ENCODE data around the gene CST8.

Gene CST8

DNA sequence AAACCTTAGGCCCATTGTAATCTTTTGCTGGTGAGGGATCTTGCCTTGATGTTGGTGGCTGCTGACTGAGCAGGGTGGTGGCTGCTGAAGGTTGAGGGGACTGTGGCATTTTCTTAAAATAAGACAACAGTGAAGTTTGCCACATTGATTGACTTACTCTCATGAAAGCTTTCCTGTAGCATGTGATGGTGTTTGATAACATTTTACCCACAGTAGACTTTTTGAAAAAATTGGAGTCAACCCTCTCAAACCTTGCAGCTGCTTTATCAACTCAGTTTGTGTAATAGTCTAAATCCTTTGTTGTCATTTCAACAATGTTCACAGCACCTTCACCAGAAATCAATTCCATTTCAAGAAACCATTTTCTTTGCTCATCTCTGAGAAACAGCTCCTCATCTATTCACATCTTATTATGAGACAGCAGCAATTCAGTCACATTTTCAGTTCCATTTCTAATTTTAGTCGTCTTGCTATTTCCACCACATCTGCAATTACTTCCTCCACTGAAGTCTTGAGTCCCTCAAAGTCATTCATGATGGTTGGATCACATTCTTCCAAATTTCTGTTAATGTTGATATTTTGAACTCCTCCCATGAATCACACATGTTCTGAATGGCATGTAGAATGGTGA, 40.1 kb downstream of the CST8 start:
- H3K4me3 ChIP-seq (ENCODE audit: control insufficient read depth, low read depth, low read length): no peak overlapping the region
- no peak for DNase-seq (ENCODE audit: low read depth)
- TF ChIP-seq CTCF (conservative IDR thresholded peaks at IDR 0.05; ENCODE audit: control insufficient read depth, insufficient read depth, low read depth, low read length): no peak

DNA sequence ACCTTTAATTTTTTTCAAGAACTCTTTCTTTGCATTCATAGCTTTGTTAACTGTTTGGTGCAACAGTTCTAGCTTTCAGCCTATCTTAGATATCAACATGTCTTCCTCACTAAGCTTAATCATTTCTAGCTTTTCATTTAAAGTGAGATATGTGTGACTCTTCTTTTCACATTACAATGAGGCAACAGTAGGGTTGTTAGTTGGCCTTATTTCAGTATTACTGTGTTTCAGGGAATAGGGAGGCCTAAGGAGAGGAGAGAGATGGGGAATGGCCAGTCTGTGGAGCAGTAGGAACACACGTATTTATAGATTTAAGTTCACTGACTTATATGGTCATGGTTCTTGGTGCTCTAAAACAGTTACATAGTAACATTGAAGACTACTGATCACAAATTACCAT, 41.6 kb downstream of the CST8 start:
- no peak for DNase-seq (ENCODE audit: low read depth)
- TF ChIP-seq CTCF (conservative IDR thresholded peaks at IDR 0.05; ENCODE audit: control insufficient read depth, insufficient read depth, low read depth, low read length): no peak
- H3K4me3 ChIP-seq (ENCODE audit: control insufficient read depth, low read depth, low read length): no peak overlapping the region

DNA sequence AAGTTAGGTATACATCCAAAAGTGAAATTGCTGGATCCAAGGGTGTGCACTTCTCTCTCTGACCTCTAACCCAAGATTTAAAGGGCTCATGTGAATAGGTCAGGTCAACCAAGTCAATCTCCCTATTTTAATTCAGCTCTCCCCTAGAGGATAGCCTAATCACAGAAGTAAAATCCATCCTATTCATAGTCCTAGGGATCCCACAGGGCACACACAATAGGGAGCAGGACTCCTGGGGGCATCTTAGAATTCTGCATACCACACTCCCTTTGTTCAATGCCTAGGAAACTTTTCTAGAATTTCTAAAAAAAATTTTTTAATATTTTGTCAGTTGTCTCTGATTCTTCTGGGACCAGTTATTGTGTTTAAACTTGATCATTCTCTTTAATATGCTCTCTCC, 42.2 kb downstream of the CST8 start:
- H3K4me3 ChIP-seq (ENCODE audit: control insufficient read depth, low read depth, low read length): no peak overlapping the region
- DNase-seq (ENCODE audit: low read depth): no peak
- TF ChIP-seq CTCF (conservative IDR thresholded peaks at IDR 0.05; ENCODE audit: control insufficient read depth, insufficient read depth, low read depth, low read length): no peak

DNA sequence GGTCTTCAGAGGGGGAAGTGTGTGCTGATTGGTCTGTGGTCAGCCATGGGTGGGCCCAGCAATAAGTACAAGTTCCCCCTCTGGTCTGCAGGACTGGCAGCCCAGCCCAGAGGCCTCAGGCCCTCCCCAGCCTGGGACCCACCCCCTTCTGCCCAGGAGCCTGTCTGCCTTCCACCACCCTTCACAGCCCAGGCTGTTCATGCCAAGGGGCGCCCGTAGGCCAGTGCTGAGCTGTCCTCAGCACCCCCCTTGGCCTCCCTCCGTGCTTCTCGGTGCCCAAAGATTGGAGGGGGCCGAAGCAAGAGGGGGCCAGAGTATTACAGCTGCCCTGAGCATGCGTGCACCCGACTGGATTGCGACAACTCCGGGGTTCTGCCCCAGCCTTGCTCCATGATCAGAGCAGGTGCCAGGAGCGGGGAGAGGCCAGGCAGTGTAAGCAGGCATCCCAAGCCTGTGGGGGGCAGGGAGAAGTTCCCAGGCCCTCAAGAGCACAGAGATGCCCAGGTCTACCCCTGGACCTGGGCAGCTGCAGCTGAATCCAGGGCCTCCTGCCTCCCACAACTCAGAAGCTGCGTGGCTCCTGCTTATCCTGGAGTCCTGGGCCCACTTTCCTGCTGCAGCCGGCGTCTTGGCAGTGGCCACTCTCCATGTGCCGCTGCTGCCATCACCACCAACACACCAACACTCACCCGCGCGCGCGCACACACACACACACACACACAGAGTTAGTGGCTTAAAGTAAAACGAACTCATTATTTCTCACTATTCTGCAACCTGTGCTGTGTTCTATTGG, 44.1 kb downstream of the CST8 start:
- no peak for TF ChIP-seq CTCF (conservative IDR thresholded peaks at IDR 0.05; ENCODE audit: control insufficient read depth, insufficient read depth, low read depth, low read length)
- H3K4me3 ChIP-seq (ENCODE audit: control insufficient read depth, low read depth, low read length): no peak overlapping the region
- DNase-seq (ENCODE audit: low read depth): no peak

DNA sequence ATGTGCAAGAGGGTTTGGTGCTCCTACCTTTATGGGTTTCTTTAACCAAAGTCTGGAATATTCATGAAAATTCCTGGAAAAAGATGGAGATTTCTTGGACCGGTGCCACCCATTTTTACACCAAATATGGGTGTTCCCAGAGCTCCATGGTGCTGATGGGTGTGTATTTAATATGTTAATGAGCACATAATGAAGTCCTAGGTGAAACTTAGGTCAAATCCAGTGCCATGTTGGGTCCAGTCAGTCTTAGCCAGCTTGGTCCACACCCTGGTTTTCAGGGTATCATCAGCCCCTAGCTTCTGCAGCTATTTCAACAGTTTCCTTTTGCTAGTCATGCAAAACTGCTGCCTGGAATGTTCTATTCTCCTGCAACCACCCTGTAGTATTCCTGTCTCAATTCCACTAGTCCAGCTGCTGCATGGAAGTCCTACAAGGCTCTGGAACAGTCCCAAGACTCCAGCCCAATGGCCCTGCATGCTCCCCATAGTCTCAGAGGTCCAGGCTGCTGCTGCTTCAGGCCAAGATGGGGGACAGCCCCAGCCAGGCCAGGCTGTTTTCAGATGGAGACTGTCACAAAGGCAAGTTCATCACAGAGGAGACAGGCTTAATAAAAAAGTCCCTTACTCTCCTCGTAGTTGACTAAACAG, 45.5 kb downstream of the CST8 start:
- H3K4me3 ChIP-seq (ENCODE audit: control insufficient read depth, low read depth, low read length): no peak overlapping the region
- TF ChIP-seq CTCF (conservative IDR thresholded peaks at IDR 0.05; ENCODE audit: control insufficient read depth, insufficient read depth, low read depth, low read length): no peak
- no peak for DNase-seq (ENCODE audit: low read depth)

DNA sequence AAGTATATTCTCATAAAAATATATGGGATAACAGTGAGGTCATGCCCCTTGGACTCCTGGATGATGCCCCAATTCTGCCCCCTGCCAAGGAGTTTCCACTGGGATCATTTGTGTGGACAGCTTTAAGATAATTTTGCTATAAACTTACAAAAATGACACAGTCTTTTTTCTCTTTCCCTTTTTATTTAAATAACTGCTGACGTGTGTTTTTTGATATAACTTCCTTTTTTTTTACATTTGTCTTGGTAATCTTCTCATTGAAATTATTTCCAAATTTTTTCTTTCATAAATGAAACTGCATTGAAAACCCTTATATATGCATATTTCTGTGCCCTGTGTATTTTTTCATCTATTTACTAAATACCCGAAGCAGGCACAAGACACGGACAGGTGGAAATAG, 46.1 kb downstream of the CST8 start:
- H3K4me3 ChIP-seq (ENCODE audit: control insufficient read depth, low read depth, low read length): no peak overlapping the region
- DNase-seq (ENCODE audit: low read depth): no peak
- no peak for TF ChIP-seq CTCF (conservative IDR thresholded peaks at IDR 0.05; ENCODE audit: control insufficient read depth, insufficient read depth, low read depth, low read length)
